Fibroblast of mammary gland (primary cell): Measurements from ENCODE around the gene AXIN2.

ENCODE experiments used
- DNase-seq: peaks from one replicate; pipeline ENCODE4 v3.0.0-alpha.2; 2010; ENCODE audit warnings: low read depth
- H3K4me3 ChIP-seq: 2 replicates; pipeline ENCODE4 v1.5.1; 2011; ENCODE audit warnings: low read depth, mild to moderate bottlenecking, low read length, moderate library complexity; ENCODE audit not compliant: control insufficient read depth
- TF ChIP-seq, protein P1 (sequence below): conservative IDR thresholded peaks from 2 replicates; pipeline ENCODE4 v1.5.1; 2011; ENCODE audit warnings: low read depth, low read length, inconsistent platforms; ENCODE audit not compliant: control insufficient read depth, insufficient read depth

The AXIN2 gene

DNA sequence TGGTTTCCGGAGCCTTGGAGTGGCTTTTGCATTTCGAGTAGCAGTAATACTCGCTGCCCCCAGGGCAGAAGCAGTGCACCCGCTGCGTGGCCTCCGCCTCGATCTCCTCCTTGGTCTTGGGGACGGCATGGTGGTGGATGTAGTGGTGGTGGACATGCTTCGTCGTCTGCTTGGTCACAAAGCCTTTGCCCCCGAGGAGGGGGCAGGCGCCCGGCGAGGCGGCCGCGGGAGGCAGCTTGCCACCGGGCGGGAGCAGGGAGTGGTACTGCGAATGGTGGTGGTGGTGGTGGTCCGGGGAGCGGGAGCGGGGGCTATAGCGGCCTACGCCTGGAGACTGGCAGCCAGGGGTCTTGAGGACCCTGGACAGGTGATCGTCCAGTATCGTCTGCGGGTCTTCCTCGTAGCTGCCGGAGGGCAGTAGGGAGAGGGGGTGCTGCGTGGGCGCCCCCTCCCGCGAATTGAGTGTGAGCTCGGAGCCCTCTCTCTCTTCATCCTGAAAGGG lies 24.1 kb downstream of the AXIN2 start:
- DNase-seq, result no peak
- TF ChIP-seq, protein P1, sequence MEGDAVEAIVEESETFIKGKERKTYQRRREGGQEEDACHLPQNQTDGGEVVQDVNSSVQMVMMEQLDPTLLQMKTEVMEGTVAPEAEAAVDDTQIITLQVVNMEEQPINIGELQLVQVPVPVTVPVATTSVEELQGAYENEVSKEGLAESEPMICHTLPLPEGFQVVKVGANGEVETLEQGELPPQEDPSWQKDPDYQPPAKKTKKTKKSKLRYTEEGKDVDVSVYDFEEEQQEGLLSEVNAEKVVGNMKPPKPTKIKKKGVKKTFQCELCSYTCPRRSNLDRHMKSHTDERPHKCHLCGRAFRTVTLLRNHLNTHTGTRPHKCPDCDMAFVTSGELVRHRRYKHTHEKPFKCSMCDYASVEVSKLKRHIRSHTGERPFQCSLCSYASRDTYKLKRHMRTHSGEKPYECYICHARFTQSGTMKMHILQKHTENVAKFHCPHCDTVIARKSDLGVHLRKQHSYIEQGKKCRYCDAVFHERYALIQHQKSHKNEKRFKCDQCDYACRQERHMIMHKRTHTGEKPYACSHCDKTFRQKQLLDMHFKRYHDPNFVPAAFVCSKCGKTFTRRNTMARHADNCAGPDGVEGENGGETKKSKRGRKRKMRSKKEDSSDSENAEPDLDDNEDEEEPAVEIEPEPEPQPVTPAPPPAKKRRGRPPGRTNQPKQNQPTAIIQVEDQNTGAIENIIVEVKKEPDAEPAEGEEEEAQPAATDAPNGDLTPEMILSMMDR, result no peak
- no peak overlapping the region for H3K4me3 ChIP-seq

DNA sequence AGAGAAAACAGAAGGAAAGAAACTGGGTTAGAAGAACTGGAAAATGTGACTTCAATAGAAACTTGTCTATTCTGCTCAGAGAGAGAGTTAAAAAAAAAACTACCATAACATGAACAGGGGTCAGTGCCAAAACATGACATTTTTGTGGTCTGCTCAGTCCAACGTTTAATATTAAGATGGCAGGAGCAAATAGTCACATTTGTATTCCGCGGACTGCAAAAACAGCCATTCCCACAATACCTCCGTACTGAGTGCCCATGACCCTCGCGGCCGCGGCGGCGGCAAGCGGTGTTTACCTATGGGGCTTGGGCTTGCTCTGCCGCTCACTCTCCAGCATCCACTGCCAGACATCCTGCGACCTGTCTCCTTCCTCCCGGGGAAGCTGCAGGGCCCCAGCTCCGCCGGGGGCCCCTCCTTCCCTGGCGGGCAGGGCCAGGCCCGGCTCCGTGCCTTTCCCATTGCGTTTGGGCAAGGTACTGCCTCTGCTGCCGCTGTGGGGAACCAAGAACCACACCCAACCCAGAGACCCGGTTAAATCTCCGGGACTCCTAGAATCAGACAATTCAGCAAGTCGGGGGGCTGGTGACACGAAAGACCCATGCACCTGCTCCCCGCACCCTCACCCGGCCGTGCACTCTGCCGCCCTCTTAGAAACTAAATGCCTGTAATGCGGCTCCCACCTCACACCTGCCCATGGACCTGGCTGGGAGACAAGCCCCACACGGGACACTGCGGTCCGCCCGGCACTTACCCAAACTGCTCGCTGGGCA lies 24.7 kb downstream of the AXIN2 start:
- TF ChIP-seq, protein P1, result no peak
- no peak for DNase-seq

DNA sequence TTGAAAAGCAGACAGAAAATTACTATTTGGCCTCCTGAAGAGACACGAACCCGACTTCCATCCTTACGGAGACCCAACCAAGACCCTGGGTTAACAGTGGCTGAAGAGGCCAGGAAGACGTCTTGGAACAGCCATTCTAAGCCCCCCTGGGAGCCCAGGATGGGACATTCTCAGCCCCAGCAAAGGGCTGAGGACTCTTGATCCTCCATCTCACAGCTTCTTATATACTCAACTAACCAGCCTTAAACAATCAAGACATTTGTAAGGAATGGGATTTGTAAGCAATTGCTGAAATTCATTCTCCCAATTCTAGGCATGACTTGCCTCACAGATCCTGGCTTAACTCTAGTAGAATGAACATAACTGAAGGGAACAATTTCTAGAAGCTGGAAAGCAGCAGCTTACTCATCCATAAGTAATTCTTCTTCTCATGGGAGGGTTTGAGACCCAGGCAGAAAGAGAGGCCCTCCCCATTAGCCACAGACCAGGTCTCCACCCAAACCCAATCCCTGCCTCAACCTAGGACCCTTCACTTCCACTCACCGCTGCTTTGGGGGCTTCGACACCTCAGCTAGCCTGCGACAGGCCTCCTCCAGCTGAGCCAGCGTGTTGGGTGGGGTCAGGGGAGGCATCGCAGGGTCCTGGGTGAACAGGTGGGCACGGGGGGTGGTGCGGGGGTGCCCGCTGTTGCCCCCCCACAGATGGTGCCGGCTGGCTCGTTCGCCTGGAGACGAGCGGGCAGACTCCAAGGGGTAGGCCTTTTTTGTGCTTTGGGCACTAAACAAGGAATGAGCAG lies 25.5 kb downstream of the AXIN2 start:
- no peak for DNase-seq
- no peak overlapping the region for H3K4me3 ChIP-seq
- TF ChIP-seq, protein P1, result no peak

More for the DNA sequence above, 24.7 kb downstream of the AXIN2 start:
- no peak overlapping the region for H3K4me3 ChIP-seq

DNA sequence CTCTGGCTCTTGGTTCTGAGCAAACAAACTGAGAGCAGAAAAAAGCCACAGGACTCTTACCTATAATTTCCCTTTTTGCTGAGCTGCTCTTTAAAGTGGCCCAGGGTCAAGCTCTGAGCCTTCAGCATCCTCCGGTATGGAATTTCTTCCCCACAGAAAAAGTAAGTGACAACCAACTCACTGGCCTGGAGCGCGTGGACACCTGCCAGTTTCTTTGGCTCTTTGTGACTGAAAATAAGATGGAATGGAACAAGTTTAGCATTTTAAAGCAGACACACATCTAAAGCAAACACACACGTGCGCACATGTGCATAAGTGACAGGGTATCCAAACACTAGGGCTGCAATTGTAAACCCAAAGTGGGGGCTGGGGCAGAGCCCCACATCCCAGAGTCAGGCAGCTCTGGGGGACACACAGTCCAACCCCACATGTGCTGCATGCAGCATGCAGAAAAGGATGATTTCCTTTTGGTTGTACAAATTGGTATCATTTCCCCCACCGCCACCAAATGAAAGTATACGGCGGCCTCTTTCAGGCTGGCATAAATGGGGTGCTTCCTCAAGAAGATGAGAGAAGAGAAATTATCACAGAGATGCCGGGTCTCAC lies 27.5 kb downstream of the AXIN2 start:
- TF ChIP-seq, protein P1, result no peak
- DNase-seq, result no peak

DNA sequence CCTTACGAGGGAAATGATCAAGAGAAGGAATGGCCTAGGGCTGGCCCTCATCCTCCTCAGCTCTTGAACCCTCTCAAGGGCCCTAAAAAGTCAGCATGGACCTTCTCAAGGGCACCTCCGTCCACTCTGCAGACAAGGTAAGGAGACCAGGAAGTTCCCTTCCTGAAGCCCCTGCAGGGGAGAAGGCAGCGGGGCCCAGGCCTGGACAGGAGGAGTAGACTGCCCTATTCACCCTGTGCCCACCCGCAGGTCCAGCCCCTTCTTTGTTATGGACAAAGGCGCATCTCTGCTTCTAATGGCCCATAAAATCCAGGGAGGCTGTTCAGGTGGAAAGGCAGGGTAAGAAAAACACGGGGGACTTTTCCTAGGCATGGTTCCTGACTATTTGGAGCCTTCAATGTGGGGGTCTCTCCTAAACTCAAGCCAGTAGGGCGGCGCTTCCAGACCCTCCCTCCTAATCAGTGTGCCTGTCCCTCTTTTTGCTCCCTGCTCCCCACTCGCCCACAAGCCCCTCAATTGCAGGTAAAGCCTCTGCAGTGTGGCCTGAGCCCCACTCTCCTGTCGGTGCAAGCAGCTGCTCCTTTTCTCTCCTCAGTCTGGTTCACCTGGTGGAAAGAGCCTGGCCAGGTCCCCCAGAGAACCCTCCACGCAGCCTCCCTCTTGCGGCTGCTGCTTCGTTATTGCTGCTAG lies 28.2 kb downstream of the AXIN2 start:
- no peak for DNase-seq
- no peak overlapping the region for H3K4me3 ChIP-seq
- TF ChIP-seq, protein P1, result no peak

More for the DNA sequence above, 27.5 kb downstream of the AXIN2 start:
- no peak overlapping the region for H3K4me3 ChIP-seq
